Superior temporal gyrus (tissue), 1 donor: ENCODE measurements around the gene ATG13.

ENCODE experiments used
- DNase-seq: peaks from one replicate; pipeline ENCODE4 v3.0.0-alpha.2; 2016; ENCODE audit errors: extremely low spot score

Gene ATG13

GRCh38 chr11:46607516-46607915 lies 9.8 kb upstream of the ATG13 start:
- DNase-seq, result no peak

GRCh38 chr11:46609386-46609785 lies 8.0 kb upstream of the ATG13 start:
- no peak for DNase-seq

GRCh38 chr11:46611526-46612304 lies 5.6 kb upstream of the ATG13 start:
- peak; percentile 57 for DNase-seq

- DNase-seq, result peak; percentile 84
These were observed 5.0 kb upstream of the ATG13 start for GRCh38 chr11:46612326-46612725.

GRCh38 chr11:46615756-46616155 lies 1.6 kb upstream of the ATG13 start:
- DNase-seq, result no peak

- DNase-seq, result no peak
These were observed 711 bp upstream of the ATG13 start for GRCh38 chr11:46616551-46617133.

- no peak for DNase-seq
These were observed 590 bp downstream of the ATG13 start for GRCh38 chr11:46617972-46618314.

- no peak for DNase-seq
These were observed 1.5 kb downstream of the ATG13 start for GRCh38 chr11:46618837-46619236.

GRCh38 chr11:46625406-46625805 lies 8.1 kb downstream of the ATG13 start:
- DNase-seq, result no peak

- no peak for DNase-seq
These were observed 11.6 kb downstream of the ATG13 start for GRCh38 chr11:46628961-46629360.

GRCh38 chr11:46630237-46630636 lies 12.9 kb downstream of the ATG13 start:
- no peak for DNase-seq

GRCh38 chr11:46631676-46632075 lies 14.3 kb downstream of the ATG13 start:
- no peak for DNase-seq

GRCh38 chr11:46632502-46632901 lies 15.1 kb downstream of the ATG13 start:
- DNase-seq, result no peak

GRCh38 chr11:46633291-46634217 lies 16.2 kb downstream of the ATG13 start:
- no peak for DNase-seq

- DNase-seq, result peak; percentile 60
These were observed 18.3 kb downstream of the ATG13 start for GRCh38 chr11:46635557-46636139.

- DNase-seq, result peak; percentile 82
These were observed 20.2 kb downstream of the ATG13 start for GRCh38 chr11:46637546-46637945.

GRCh38 chr11:46639197-46639839 lies 22.0 kb downstream of the ATG13 start:
- DNase-seq, result no peak

GRCh38 chr11:46640036-46640788 lies 22.9 kb downstream of the ATG13 start:
- no peak for DNase-seq

GRCh38 chr11:46641639-46642038 lies 24.3 kb downstream of the ATG13 start:
- DNase-seq, result no peak

GRCh38 chr11:46642627-46643335 lies 25.4 kb downstream of the ATG13 start:
- DNase-seq, result no peak
